ENCODE measurements around the gene ATP2B1.
A peak's percentile ranks its signal among the peaks of the same experiment; 100 is the strongest.
"Not testable (repeated sequence)": the region's sequence is repeated elsewhere in the genome, so short reads cannot be mapped to it uniquely, and the experiment has no call there.

ATP2B1 gene

DNA sequence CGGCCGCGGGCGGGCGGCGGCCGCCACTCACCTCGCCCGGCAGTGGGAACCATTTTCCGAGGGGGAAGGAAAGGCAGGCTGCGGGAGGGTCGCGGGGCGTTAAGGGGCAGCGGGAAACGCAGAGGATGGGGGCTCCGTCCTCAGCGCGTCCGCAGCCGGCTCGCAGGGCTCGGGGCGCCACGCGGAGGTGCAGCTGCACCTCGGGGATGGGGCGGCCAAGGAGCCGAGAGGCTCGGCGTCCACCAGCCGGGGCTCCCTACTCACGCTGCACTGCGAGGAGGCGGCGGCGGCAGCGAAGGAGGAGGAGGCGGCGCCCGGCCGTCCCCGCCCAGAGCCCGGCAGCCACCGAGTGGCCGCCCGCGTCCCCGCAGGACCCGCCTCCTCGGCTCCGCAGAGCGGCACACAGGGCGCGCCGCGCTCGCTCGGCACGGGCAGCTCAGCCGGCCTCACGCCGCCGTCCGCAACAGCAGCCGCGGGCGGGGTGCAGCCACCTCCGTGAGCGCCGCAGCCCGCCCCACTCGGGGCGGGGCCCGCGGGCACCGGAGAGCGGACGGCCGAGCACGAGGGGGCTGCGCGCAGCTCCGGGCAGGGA is at the start of gene ATP2B1:
Gene ATP2B1 (minus strand): TSS at position 274 of the 592 bp plus-strand sequence. CDS start 52,952 bp downstream, outside the sequence.
- peak in 1 of 2 experiments; percentile 41 for DNase-seq

DNA sequence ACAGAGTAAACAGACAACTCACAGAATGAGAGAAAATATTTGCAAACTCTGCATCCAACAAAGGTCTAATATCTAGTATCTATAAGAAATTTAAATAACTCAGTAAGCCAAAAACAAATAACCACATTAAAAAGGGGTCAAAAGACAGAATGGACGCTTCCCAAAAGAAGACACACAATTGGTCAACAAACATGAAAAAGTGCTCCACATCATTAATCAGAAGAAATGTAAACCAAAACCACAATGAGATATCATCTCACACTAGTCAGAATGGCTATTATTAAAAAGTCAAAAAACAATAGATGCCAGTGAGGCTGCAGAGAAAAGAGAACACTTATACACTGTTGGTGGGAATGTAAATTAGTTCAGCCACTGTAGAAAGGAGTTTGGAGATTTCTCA is 49.3 kb upstream of the ATP2B1 start:
- DNase-seq, result not testable (repeated sequence)

DNA sequence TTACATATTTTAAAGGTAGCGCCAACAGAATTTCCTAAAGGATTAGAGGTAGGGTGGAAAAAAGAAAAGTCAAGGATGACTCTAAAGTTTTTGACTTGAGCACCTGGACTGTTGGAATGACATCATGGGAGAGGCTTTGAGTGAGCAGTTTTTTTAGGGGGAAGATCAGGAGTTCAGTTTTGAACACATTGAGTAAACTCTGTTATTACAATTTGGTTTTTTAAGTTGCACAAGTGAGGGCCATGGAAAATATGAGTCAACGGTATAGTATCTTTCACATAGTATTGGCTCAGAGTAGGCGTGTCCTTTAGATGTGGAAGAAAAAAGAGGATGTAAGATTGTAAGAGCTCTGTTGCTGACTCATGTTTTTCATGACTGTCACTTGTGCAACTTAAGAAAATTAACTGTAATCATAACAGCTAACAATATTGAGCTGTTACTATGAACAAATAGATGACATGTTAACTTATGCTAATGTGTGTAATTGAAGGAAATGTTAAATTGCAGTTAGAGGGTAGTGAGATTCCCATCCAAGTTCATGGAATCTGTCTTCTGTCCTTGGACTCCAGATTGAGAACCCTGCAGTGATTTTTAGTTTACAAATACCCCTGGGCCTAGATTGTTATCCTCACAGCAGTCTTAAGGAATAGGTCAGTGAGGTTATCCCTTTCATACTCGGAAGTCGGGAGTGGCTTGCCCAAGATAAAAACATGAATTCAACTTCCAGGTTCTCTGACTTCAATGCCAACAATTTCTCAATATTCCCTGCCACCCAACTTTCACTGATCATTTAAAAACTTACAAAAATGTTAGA is 48.2 kb upstream of the ATP2B1 start:
- DNase-seq, result no peak

DNA sequence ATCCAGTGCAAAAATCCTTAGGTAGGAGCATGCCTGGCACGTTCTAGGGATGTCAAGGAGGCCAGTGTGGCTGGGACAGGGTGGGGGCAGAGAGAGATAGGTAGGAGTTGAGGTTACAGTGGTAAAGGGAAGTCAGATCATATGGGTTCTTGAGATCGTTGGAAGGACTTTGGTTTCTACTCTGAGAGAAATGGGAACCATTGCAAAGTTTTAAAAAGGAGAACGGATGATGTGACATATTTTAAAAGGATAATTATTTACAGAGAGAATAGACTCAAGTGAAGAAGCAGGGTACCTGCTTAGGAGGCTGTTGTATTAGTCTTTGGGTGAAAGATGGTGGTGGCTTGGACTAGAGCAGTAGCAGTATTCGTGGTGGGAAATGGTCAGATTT is 47.6 kb upstream of the ATP2B1 start:
- DNase-seq, result no peak

DNA sequence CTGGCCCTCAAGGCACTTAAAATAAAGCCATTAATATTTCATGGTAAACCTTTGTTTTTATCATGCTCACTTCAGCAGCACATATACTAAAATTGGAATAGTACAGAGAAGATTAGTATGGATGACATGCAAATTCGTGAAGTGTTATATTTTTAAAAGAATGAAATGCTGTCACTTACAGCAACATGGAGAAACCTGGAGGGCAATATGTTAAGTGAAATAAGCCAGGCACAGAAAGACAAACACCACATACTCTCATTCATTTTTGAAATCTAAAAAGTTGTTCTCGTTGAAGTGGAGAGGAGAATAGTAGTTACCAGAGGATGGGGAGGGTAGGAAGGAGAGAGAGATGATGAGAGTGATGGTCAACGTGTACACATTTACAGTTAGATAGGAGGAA is 45.4 kb upstream of the ATP2B1 start:
- DNase-seq, result no peak

DNA sequence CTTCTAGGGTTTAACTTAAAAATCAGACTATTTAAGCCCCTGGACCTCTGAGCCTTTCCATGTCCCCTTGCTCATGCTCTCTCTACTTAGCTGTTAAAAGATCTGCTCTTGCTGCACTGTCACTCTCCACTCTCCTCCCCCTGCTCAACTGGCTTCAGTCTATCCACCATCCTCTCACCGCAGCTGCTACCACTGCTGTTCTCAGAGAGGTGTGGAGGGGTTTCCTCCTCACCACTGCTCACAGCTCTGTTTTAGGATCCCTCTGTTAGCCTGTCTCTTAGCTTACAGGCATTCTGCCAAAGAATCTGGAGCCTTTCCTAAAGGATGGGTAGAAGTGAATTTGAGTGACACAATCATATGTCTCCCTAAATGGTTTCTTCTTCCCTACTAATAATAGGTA is 43.7 kb upstream of the ATP2B1 start:
- DNase-seq, result no peak

DNA sequence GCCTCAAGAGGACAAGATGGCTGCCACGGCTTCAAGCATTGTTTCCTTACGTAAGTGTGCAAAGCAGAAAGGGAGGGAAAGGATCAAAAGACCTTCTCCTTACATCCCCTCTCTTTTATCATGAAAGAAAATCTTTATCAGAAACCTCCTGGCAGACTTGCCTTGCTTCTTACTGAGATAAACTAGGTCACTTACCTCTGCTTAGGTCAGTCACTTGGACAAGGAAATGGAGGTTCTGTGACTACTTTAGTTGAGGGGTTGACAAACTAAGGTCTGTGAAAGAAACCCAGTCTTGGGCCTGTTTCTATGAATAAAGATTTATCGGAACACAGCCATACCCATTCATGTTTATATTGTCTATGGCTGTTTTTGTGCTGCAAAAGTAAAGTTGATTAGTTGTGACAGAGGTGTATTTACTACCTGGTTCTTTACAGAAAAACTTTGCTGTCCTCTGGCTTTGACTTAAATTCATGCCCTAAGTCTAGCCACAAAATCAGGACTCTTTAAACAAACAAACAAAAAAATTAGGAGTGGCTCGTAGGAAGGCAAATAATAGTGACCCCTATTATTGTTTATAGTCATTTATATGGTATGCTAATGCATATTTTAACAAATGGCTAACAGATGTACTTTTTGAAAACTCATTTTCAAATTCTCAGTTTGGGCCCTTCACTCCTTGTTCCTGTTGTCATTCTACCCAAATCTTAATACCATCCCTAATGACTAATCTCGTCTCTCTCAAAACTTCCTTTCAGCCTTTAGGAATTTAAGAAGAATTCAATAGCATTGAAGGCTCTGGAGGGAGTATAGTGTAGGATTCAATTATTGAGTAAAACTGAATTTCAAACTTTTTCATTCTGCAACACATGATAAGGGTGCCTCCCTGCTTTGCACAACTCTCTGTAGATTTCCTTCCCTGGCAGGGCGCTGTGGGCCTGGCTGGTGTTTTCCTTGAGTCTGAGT is 42.0 kb upstream of the ATP2B1 start:
- no peak for DNase-seq

DNA sequence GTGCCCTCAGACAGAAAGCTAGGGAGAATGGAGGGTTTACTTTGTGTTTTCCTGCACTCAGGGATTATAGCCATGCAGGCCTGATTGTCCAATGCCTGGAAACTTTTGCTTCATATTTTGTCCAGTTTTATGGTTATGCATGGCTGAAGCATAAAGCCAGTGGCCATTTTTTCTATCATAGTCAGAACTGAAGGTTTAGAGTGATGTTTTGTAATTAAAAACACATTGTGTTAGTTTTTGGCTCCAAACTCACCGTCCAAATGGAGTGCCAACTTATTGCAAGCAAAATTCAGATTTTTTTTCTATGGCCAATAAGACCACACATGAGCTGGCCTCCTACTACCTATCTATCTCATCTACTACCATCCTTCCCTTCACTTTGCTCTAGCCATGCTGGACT is 40.2 kb upstream of the ATP2B1 start:
- DNase-seq, result no peak

DNA sequence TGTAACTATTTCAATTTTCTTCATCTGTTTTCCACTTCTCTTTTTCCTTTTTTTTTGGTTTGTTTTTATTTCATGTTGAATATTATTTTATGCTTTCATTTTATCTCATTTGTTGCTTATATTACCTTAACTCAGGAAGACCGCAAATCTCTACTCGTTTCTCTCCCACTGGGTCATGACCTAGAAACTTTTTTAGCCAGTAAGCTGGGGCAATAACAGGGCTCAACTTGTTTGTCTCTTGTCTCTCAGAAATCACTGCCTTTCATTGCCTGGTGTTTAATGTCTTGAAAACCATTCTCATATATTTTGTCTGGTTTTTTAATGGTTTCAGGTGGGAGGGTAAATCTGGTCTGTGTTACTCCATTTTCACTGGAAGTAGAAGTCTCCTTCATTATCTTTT is 36.6 kb upstream of the ATP2B1 start:
- DNase-seq, result no peak

DNA sequence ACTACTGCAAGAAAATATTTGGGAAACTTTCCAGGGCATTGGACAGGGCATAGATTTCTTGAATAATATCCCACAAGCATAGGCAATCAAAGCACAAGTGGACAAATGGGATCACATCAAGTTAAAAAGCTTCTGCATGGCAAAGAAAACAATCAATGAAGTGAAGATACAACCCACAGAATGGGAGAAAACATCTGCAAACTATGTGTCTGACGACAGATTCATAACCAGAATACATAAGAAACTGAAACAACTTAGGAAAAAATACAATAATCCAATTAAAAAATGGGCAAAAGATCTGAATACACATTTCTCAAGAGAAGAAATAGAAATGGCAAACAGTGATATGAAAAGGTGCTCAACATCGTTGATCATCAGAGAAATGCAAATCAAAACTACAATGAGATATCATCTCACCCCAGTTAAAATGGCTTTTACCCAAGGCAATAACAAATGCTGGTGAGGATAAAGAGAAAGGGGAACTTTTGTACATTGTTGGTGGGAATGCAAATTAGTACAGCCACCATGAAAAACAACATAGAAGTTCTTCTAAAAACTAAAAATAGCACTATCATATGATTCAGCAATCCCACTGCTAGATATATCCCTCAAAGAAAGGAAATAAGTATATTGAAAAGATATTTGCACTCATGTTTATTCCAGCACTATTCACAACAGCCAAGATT is 33.8 kb upstream of the ATP2B1 start:
- no peak for DNase-seq

DNA sequence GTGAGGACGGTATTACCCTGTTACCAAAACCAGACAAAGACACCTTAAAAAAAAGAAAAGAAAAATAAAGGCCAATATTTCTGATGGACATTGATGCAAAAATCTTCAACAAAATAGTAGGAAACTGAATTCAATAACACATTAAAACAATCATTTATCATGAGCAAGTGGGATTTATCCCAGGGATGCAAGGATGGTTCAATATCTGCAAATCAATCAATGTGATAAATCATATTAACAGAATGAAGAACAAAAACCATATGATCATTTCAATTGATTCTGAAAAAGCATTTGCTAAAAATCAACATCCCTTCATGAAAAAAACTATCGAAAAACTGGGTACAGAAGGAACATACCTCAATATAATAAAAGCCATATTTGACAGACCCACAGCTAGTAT is 32.3 kb upstream of the ATP2B1 start:
- no peak for DNase-seq

DNA sequence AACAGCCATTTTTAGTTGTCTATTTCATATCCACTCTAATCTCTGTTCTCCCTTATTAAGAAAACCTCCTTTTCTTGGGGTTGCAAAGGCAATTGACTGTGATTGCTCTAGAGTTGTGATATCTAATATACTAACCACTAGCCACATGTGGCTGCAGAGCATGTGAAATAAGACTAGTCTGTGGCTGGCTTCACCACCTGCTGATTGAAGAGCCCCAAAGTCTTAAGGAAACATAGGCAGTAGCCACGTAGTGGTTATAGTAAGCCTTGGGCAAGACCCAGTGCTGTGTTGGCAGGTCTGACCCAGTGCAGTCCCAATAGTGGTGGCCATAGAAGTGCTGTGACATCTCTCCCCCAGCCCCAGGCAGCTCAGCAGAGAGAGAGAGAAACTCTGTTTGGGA is 28.4 kb upstream of the ATP2B1 start:
- no peak for DNase-seq

DNA sequence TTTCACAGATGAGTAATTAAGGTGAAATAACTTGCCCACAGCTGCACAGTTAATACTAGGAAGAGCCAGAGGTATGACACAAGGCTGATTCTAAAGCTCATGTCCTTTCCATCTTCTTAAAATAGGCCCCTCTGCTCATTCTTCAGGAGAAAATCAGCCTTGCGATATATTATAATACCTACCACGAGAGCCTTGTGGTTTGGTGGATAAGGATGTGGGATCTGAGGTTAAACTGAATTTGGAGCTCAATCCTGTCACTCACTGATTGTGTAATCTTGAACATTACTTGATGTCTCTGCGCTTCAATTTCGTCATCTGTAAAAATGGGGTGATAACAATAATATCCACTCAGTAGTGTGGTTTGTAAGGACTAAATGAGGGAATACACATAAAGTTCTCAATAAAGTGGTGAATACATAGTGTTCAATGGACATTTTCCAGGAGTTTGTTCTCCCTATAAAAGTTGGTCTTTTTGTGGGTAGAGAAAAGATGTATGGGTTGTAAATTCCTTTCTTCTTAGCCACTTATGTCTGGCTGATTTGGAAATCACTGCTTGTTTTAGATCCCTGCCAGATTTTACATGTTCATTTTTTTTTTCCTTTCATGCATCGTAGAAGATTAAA is 25.1 kb upstream of the ATP2B1 start:
- no peak for DNase-seq

DNA sequence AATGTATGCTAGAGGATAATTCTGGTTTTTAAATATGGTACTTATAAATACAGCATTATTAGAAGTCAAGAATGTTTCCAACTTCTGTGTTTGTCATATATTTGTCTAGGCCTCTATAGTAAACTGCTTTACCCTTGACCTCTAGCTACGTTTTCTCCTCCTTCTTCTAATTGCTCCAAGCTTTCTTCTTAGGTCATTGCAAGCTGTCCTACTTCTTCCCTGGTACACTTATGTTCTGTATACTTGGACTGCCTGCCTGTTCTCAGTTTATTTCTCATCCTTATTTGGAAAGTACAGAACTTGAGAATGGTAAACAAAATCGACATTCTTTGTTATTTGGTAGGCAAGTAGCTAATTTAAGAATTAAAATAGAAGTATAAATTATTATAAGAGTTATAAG is 23.9 kb upstream of the ATP2B1 start:
- DNase-seq, result no peak

DNA sequence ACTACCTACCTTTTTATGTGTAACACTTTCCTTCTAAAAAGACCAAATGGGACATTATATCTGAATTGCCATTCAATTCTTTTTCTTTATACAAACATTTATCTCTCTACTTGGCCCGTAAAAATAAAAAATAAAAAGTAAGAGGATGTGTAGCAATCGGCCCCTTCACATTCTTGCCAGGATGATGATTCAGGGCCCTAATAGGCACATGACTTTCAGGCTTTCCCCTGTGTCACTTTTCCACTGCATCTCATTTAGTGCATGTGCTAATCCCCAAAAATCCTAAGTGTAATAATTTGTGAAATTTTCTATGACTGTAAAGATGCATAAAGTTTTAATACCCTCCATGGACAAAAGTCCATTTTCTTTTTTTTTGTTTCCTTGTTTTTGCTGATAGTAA is 23.0 kb upstream of the ATP2B1 start:
- no peak for DNase-seq

DNA sequence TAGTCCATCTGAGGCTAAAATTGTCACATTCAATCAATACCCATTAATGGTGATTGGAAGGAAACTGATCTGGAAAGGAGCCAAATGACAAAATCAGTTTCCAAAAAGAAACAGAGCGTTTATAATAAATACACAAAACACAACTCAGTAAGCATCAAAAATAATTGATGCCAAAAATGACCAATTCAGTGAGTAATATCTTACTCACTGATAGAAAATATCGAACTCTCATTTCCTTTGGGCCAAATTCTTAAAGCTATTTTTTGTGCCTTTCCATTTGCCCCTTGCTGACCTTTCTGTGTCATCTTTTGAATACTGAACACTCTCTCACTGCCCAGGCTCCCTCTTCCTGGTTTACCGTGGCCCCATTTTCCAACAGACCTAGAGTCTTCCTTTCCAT is 22.5 kb upstream of the ATP2B1 start:
- no peak for DNase-seq

DNA sequence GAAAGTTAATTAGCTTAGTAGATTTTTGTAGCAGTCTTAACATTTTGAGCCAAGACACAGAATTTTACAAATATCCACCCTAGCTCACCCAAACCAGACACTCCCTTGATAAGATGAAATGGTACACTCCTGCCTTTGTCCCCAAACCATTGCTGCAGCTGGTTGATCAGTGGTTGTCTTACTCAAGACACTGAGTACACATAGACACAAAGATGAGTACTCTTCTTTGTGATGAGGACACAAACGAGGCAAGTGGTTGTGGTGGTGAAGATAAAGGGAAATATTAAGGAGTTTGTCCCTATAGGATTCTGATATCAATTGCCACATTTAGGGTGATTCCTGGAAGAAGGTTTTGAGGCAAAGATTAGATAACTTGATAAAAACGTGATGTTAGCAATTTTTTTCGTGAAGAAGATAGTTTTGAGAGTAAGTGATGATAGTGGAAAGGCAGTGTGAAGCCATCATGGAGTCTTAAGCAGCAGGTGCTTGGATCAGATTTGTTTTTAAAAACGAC is 21.4 kb upstream of the ATP2B1 start:
- no peak for DNase-seq

DNA sequence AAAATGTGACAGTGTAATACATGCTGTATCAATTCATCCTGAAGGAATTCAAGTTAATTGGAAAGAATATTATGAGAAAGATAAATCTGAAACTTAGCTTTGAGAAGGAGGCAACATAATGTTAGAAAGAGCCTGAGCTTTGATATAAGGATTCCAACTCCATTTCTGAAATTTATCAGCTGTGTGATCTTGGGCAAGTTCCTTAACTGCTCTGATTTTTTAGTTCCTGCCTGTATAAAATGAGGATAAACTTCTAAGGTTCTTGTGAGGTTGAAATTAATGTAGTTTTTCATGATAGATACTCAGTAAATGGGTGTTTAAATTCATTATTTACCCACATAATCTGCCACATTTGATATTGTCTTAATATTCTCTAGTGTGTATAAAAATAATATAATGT is 14.6 kb upstream of the ATP2B1 start:
- DNase-seq, result no peak

DNA sequence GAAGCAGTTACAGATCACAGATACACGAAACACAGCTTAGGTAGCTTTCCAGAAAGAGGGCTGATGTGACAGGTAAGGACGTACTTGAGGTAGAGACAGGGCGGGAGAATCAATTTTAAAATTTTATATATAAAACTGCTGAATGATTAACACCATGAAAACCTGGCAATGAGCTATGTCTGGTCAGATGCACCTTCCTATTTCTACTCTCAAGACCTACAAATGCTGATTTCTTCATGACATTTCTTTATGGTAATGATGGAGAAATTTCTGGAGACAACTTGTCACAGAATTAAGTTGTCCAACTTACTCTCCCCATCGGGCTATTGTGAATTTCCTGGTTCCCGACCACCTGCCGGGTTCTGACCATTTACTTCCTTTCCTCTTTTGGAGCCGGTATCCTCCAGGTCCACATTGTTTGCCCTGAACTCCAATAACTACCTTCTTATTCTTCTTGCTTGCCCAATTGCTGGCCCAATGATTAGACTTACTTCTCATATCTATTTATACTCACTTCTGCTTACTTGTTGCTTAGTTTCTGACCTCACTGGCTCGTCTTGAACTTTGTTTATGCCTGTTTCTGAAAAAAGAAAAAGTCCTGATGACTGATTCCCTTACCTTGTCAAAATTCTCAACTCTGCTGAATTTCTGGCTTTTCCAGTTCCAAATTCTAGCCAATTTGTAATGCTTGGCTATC is 12.8 kb upstream of the ATP2B1 start:
- no peak for DNase-seq

DNA sequence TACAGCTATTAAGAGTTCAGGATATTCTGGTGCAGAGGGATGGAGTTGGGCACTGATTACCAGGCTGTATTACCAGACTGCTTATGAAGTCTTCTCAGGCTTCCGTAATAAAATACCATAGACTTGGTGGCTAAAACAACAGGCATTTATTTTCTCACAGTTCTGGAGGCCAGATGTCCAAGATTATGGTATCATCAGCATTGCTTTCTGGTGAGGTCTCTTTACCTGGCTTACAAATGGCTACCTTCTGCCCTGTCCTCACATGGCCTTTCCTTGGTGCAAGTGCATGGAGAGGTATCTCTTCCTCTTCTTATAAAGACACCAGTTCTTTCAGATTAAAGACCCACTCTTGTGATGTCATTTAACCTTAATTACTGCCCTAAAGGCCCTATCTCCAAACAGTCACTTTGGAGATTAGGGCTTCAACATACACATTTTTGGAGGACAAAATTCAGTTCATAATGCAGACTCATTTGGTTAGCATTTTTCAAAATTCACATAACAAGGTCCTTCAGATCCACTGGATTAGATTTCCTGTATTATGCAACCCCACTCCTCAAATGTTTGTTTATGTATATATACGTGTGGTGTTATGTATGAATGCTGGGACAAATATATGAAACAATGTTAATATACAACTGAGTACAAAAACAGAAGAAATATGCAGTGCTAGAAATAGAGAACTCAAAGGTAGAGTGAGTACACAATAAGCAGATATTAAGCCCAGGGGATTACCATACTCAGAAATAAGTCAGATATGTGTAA is 9.3 kb upstream of the ATP2B1 start:
- DNase-seq, result no peak

DNA sequence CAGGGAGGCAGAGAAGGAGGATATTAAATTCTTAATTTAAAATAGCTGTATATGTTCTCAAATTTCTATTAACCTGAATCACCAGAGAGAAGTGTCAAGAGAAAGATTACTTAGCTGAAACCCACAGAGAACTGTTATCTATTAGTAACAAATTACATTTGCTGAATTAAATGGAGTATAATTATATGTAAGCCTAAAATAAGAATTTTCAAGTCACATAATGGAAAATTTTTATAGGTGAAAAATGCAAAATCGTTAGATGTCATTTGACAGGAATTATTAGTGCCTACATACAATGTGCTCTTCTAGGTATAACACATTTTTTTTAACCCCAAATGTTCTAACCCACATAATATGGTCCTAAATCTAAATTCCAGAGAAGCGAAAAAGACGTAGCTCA is 4.1 kb upstream of the ATP2B1 start:
- no peak for DNase-seq

Measured in cerebellar nuclear complex (tissue), 1 donor.